ENCODE results near the gene SHKBP1.

- TF ChIP-seq CTCF (IDR thresholded peaks at IDR 0.05 in 2 of 3, conservative IDR thresholded peaks at IDR 0.05 in 1 of 3; ENCODE audit: control insufficient read depth in 2 of 3, extremely low read depth in 1 of 3, insufficient read depth in 1 of 3, low read depth in 3 of 3, low read length in 3 of 3) = no peak
- no peak for TF ChIP-seq TAF1 (IDR thresholded peaks at IDR 0.05; ENCODE audit: borderline replicate concordance, low read depth, low read length)
Observed at GRCh38 chr19:40619333-40620160, 42.9 kb downstream of the SHKBP1 start.
